Measurements from ENCODE around the gene SLC37A2. TPM values are rescaled to one million over a fixed set of nuclear protein-coding genes. Genes with fewer than 3 reads are reported as not detected.

Gene SLC37A2
- polyA plus RNA-seq, 1 of the 3 experiments (the other 2 are of a cell fraction), result 0.44 TPM

DNA sequence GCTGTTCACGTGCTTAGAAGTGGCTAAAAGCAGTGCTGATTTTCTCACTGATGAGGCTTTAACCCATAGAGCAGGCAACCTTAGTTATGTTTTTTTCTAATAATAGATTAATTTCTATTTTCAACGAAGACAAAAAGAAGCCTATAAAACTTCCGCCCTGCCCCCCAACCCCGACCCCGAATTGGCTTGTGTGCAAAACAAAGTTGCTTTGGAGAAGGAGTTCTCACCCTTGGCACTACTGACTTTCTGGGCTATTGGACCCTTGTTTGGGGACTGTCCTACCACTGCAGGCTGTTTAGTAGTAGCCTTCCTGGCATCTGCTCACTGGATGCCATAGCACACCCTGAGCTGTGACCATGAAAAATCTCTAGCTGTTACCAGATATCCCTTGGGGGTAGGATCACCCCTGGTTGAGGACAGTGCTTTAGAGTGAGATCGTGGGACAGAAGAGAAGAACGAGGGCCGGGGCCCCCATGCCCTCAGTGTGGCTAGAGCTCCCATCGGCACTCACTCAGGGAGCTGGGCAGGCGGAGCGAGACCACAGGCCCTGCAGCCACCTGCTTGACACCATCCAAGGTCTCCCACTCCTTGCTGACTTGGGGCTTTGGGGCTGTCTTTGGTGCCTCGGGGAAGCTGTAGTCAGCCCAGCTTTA lies 16.9 kb downstream of the SLC37A2 start:
- H3K4me1 ChIP-seq (ENCODE audit: control insufficient read depth in 1 of 2, insufficient read depth in 2 of 2, low read depth in 1 of 2, low read length in 1 of 2), result no peaks in the 10 kb centered on the region
- no peaks in the 10 kb centered on the region for H3K9me2 ChIP-seq
- H3K9me3 ChIP-seq, result no peaks in the 10 kb centered on the region
- H3K9ac ChIP-seq, result no peak overlapping the region
- H3K4me3 ChIP-seq (ENCODE audit: low read depth in 2 of 2, low read length in 1 of 2), result no peak overlapping the region
- no peak for DNase-seq
- ChIA-PET CTCF (interaction anchor here (1.8 kb wide), 1 partner anchor 264 kb away, joined by 3 read pairs; no protein-coding TSS in a partner anchor), POLR2A (no interaction called here)
- WGBS (ENCODE audit: low lambda C conversion rate), result 90% methylated on average over 9 of the region's 12 CpGs
- H4K20me1 ChIP-seq (ENCODE audit: insufficient read depth), result no peaks in the 10 kb centered on the region
- no peak overlapping the region for H3K27ac ChIP-seq (ENCODE audit: low read depth in 2 of 2, low read length in 1 of 2)
- H3K27me3 ChIP-seq (ENCODE audit: insufficient read depth), result no peaks in the 10 kb centered on the region
- H2AFZ ChIP-seq (ENCODE audit: low read depth), result no peak overlapping the region
- TF ChIP-seq ELF1 (IDR thresholded peaks at IDR 0.05), result no peak
- TF ChIP-seq RAD21 (IDR thresholded peaks at IDR 0.05; ENCODE audit: low read length), result no peak
- TF ChIP-seq, protein P1, sequence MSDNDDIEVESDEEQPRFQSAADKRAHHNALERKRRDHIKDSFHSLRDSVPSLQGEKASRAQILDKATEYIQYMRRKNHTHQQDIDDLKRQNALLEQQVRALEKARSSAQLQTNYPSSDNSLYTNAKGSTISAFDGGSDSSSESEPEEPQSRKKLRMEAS (IDR thresholded peaks at IDR 0.05; ENCODE audit: low read depth), result no peak
- no peak for TF ChIP-seq FOXM1 (IDR thresholded peaks at IDR 0.05; ENCODE audit: low read depth)
- no peak for TF ChIP-seq JUND (IDR thresholded peaks at IDR 0.05)
- no peak for TF ChIP-seq EP300 (IDR thresholded peaks at IDR 0.05; ENCODE audit: borderline replicate concordance in 1 of 2, low read depth in 1 of 2, low read length in 1 of 2)
- no peak for TF ChIP-seq FOSL2 (IDR thresholded peaks at IDR 0.05; ENCODE audit: borderline replicate concordance, low read depth)
- TF ChIP-seq GABPA (IDR thresholded peaks at IDR 0.05; ENCODE audit: low read depth), result no peak
- TF ChIP-seq, protein P2, sequence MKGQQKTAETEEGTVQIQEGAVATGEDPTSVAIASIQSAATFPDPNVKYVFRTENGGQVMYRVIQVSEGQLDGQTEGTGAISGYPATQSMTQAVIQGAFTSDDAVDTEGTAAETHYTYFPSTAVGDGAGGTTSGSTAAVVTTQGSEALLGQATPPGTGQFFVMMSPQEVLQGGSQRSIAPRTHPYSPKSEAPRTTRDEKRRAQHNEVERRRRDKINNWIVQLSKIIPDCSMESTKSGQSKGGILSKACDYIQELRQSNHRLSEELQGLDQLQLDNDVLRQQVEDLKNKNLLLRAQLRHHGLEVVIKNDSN (IDR thresholded peaks at IDR 0.05; ENCODE audit: borderline replicate concordance, low read depth), result no peak
- TF ChIP-seq GATA2 (CRISPR knock-in tag; IDR thresholded peaks at IDR 0.05), result no peak
- no peak for TF ChIP-seq TCF12 (IDR thresholded peaks at IDR 0.05)
- TF ChIP-seq YY1 (IDR thresholded peaks at IDR 0.05; ENCODE audit: low read depth), result no peak
- TF ChIP-seq, protein P3, sequence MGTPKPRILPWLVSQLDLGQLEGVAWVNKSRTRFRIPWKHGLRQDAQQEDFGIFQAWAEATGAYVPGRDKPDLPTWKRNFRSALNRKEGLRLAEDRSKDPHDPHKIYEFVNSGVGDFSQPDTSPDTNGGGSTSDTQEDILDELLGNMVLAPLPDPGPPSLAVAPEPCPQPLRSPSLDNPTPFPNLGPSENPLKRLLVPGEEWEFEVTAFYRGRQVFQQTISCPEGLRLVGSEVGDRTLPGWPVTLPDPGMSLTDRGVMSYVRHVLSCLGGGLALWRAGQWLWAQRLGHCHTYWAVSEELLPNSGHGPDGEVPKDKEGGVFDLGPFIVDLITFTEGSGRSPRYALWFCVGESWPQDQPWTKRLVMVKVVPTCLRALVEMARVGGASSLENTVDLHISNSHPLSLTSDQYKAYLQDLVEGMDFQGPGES (IDR thresholded peaks at IDR 0.05; ENCODE audit: low read depth, low read length), result no peak
- H3F3A ChIP-seq (replicated peaks; ENCODE audit: insufficient read depth), result no peaks in the 10 kb centered on the region
- no peaks in the 10 kb centered on the region for H3K36me3 ChIP-seq (replicated peaks in 1 of 2; ENCODE audit: control insufficient read depth in 1 of 2, insufficient read depth in 2 of 2, low read length in 1 of 2)
- no peaks in the 10 kb centered on the region for H3K79me2 ChIP-seq (ENCODE audit: insufficient read depth)
- H3K4me2 ChIP-seq, result no peak overlapping the region

- TF ChIP-seq, protein P3 (IDR thresholded peaks at IDR 0.05; ENCODE audit: low read depth, low read length), result no peak
- TF ChIP-seq YY1 (IDR thresholded peaks at IDR 0.05; ENCODE audit: low read depth) (no peak), GABPA (IDR thresholded peaks at IDR 0.05; ENCODE audit: low read depth) (no peak), JUND (IDR thresholded peaks at IDR 0.05) (no peak), ZBTB33 (IDR thresholded peaks at IDR 0.05; ENCODE audit: borderline replicate concordance, low read depth) (no peak), TAF1 (IDR thresholded peaks at IDR 0.05; ENCODE audit: borderline replicate concordance, low read depth, low read length) (no peak), SIN3A (IDR thresholded peaks at IDR 0.05; ENCODE audit: borderline replicate concordance, low read depth, low read length) (no peak), FOSL2 (IDR thresholded peaks at IDR 0.05; ENCODE audit: borderline replicate concordance, low read depth) (no peak)
- TF ChIP-seq, protein P1 (IDR thresholded peaks at IDR 0.05; ENCODE audit: low read depth), result no peak
- no peak overlapping the region for H3K9ac ChIP-seq
- H3K4me3 ChIP-seq (ENCODE audit: low read depth in 2 of 2, low read length in 1 of 2), result no peak overlapping the region
- no peaks in the 10 kb centered on the region for H3K79me2 ChIP-seq (ENCODE audit: insufficient read depth)
- no peaks in the 10 kb centered on the region for H3K9me2 ChIP-seq
- no peaks in the 10 kb centered on the region for H3K36me3 ChIP-seq (replicated peaks in 1 of 2; ENCODE audit: control insufficient read depth in 1 of 2, insufficient read depth in 2 of 2, low read length in 1 of 2)
- no peak overlapping the region for H3K27ac ChIP-seq (ENCODE audit: low read depth in 2 of 2, low read length in 1 of 2)
- H2AFZ ChIP-seq (ENCODE audit: low read depth), result no peak overlapping the region
- H4K20me1 ChIP-seq (ENCODE audit: insufficient read depth), result no peaks in the 10 kb centered on the region
- DNase-seq, result peak; percentile 16
- H3K4me1 ChIP-seq (ENCODE audit: control insufficient read depth in 1 of 2, insufficient read depth in 2 of 2, low read depth in 1 of 2, low read length in 1 of 2), result no peaks in the 10 kb centered on the region
- H3K27me3 ChIP-seq (ENCODE audit: insufficient read depth), result no peaks in the 10 kb centered on the region
- WGBS (ENCODE audit: low lambda C conversion rate), result 84% methylated on average over 9 of the region's 12 CpGs
- no peaks in the 10 kb centered on the region for H3K9me3 ChIP-seq
- POLR2A ChIA-PET, result no interaction called here
- no peak overlapping the region for H3K4me2 ChIP-seq
- CTCF ChIA-PET, result no interaction called here
- no peaks in the 10 kb centered on the region for H3F3A ChIP-seq (replicated peaks; ENCODE audit: insufficient read depth)
Measured at GRCh38 chr11:125080531-125080911, 17.4 kb downstream of the SLC37A2 start.

All from SK-N-SH (cell line).